WI38 (cell line): ENCODE data around the gene REV3L.

ENCODE experiments used
- H3K4me3 ChIP-seq: 2 replicates; pipeline ENCODE4 v1.5.1; 2011; ENCODE audit warnings: low read depth, mild to moderate bottlenecking, control low read depth, low read length
- TF ChIP-seq, protein P1 (sequence below): IDR thresholded peaks from 2 replicates; pipeline ENCODE4 v1.5.1; 2012; ENCODE audit warnings: low read depth, mild to moderate bottlenecking, control low read depth, low read length

Gene REV3L

GRCh38 chr6:111430605-111431376 is 52.2 kb downstream of the REV3L start:
- TF ChIP-seq, protein P1, sequence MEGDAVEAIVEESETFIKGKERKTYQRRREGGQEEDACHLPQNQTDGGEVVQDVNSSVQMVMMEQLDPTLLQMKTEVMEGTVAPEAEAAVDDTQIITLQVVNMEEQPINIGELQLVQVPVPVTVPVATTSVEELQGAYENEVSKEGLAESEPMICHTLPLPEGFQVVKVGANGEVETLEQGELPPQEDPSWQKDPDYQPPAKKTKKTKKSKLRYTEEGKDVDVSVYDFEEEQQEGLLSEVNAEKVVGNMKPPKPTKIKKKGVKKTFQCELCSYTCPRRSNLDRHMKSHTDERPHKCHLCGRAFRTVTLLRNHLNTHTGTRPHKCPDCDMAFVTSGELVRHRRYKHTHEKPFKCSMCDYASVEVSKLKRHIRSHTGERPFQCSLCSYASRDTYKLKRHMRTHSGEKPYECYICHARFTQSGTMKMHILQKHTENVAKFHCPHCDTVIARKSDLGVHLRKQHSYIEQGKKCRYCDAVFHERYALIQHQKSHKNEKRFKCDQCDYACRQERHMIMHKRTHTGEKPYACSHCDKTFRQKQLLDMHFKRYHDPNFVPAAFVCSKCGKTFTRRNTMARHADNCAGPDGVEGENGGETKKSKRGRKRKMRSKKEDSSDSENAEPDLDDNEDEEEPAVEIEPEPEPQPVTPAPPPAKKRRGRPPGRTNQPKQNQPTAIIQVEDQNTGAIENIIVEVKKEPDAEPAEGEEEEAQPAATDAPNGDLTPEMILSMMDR, result no peak
- no peak overlapping the region for H3K4me3 ChIP-seq

GRCh38 chr6:111429571-111429970 is 53.4 kb downstream of the REV3L start:
- TF ChIP-seq, protein P1, result no peak
- no peak overlapping the region for H3K4me3 ChIP-seq

DNA sequence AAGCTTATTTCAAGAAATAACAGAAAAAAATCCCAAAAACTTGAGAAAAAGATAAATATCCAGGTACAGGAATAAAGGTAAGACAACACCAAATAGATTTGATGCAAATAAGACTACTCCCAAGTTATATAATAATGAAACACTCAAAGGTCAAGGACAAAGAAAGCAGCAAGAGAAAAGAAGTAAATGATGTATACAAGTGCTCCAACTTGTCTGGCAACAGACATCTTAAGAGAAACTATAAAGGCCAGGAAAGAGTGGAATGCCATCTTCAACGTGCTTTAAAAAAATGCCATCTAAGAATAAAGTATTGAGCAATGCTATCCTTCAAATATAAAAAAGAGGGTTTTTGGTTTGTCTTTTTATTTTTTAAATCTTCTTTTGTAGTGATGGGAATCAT is 54.2 kb downstream of the REV3L start:
- TF ChIP-seq, protein P1, result no peak
- H3K4me3 ChIP-seq, result no peak overlapping the region

DNA sequence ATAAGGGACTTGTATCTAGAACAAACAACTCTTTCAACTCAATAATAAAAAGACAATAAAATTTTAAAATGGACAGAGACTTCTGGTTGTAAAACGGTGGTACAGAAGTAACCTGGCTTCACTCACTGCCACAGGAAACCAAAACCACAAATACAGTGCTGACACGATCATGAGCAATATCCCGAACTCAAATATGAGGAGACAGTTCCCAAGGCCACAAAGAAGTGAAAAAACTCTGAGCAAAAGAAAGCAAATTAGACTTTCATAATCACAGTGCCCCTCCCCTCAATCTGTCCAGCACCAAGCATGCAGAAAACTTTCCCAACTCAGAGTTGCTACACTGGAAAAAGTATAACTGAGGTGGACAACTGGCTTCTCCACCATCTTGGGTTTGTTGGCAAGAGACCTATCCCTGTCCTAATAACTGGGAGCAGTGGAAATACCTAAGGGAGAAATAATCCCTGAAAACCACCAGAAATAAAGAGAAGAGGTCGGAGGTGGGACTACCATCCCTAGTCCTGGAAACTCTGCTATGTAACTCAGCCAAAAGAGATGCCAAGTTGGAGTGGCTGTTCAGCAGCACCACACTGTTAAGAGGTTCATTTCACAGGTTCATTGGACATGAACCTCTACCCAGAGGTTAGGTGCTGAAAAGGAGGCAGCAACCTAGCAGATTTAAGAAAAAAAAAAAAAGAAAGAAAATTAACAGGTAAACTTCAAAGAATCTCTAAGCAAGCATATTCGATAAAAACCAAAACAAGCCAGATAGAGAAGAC is 55.5 kb downstream of the REV3L start:
- TF ChIP-seq, protein P1, result no peak
- H3K4me3 ChIP-seq, result peak overlapping the region; percentile 11; the same call in 1 of the 2 replicates

DNA sequence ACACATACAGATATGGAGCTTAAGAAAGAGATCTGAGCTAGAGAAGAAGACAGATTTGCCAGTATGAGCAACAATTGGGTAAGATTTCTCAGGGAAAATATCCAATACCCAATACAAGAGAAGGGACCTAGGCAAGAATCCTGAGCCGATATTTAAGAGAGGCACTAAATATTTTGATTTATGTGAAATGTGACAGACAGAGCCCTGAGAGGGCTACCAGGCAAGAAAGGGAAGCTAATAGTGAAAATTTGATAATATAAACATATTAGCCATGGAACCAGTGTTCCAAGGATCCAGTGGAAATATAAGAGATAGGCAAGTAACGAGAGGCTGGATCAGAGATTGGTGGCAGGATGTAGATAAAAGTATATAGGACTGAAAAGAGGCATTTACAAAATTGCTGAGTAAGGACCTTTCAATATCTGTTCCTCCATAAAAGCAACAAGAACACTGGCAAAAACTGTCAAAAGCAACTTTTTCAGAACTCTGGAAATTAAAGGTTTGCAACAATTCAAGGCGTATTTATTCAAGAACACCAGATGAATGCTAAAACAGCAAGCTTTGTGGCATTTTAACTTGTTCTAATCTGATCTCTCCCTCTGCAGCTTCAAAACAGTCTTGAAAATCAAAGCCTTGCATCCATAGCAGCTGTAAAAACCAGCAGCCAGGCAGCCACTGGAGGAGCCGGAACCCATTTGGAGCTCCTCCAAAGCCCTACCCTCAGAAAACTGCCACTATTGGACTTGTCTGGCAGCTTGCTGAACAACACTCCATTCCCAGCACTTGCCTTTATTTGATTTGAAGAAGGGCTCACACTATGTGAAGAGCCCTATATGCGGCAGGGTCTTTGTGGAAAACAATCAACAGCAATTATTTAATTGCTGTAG is 58.8 kb downstream of the REV3L start:
- no peak overlapping the region for H3K4me3 ChIP-seq
- TF ChIP-seq, protein P1, result no peak

DNA sequence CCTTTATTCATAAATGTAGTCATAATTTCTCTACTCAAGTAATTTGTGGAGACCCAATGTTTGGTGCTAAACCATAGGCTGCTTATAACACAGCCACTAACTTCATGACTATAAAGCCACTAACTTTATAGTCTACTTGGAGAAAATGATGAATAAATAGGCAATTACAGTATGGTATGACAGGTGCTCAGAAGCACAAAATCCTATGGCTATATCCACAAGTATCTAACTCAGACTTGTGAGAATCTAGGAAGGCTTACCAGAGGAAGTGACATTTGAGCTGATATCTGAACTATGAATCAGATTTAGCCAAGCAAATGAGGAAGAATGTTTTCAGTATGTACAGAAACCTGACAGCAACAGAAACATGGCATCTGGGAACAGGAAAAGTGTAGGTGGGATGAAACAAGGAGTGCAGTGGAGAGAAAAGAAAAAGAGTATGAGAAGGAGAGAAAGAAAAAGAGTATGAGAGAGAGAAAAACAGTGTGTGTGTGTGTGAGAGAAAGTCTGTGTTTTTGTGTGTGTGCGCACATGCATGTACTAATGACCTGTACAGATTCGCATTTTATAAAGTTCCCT is 59.9 kb downstream of the REV3L start:
- TF ChIP-seq, protein P1, result no peak
- no peak overlapping the region for H3K4me3 ChIP-seq
